GM13976 (cell line): ENCODE results near the gene PES1.

Experiments
- DNase-seq: peaks from one replicate; pipeline ENCODE4 v3.0.0; 2012; ENCODE audit warnings: low spot score
- in situ Hi-C: fragments of 300-500 bp; cut with MboI; formaldehyde crosslinking; loops from one replicate; pipeline ENCODE4 v1.12.0; 2022; ENCODE audit warnings: low sequenced_read_pairs, mixed read lengths, inconsistent platforms; ENCODE audit not compliant: unreplicated experiment
- TF ChIP-seq, protein P1 (sequence below): IDR thresholded peaks from 2 replicates; pipeline ENCODE4 v1.5.1; 2012; ENCODE audit warnings: borderline replicate concordance, mild to moderate bottlenecking; ENCODE audit not compliant: insufficient read depth; ENCODE audit errors: extremely low read depth, missing control alignments, control extremely low read depth

The PES1 gene

DNA sequence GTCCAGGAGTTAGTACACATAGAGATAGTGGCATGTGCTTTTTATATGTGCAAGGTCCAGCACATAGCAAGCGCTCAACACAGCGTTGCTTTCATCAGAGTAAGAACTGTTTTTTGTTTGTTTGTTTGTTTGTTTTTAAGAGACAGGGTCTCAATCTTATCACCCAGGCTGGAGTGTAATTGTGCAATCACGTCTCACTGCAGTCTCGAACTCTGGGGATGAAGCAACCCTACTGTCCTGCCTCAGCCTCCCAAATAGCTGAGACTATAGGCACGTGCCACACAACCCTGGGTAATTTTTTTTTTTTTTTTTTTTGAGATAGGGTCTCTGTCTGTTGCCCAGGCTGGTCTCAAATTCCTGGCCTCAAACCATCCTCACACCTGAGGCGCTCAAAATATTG lies 26.1 kb upstream of the PES1 start:
- DNase-seq = no peak
- in situ Hi-C loops = no loop called here
- TF ChIP-seq, protein P1, sequence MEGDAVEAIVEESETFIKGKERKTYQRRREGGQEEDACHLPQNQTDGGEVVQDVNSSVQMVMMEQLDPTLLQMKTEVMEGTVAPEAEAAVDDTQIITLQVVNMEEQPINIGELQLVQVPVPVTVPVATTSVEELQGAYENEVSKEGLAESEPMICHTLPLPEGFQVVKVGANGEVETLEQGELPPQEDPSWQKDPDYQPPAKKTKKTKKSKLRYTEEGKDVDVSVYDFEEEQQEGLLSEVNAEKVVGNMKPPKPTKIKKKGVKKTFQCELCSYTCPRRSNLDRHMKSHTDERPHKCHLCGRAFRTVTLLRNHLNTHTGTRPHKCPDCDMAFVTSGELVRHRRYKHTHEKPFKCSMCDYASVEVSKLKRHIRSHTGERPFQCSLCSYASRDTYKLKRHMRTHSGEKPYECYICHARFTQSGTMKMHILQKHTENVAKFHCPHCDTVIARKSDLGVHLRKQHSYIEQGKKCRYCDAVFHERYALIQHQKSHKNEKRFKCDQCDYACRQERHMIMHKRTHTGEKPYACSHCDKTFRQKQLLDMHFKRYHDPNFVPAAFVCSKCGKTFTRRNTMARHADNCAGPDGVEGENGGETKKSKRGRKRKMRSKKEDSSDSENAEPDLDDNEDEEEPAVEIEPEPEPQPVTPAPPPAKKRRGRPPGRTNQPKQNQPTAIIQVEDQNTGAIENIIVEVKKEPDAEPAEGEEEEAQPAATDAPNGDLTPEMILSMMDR = no peak

DNA sequence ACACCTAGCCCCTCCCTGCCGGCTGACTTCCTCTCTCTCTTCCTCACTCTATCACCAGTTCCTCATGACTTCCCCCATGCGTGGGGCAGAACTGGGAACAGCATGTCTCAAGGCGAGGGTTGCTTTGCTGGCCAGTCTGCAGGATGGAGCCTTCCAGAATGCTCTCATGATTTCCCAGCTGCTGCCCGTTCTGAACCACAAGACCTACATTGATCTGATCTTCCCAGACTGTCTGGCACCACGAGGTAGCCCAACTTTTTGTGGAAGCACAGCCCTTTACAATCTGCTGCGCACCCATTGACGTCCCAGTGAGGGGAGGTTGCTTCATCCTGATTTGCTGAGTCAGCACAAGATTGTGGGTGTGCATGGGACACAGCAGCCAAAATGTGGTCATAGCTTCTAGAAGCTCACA lies 23.8 kb upstream of the PES1 start:
- no peak for DNase-seq
- TF ChIP-seq, protein P1 = no peak
- in situ Hi-C loops = no loop called here

GRCh38 chr22:30614879-30615278 lies 23.2 kb upstream of the PES1 start:
- in situ Hi-C loops = no loop called here

DNA sequence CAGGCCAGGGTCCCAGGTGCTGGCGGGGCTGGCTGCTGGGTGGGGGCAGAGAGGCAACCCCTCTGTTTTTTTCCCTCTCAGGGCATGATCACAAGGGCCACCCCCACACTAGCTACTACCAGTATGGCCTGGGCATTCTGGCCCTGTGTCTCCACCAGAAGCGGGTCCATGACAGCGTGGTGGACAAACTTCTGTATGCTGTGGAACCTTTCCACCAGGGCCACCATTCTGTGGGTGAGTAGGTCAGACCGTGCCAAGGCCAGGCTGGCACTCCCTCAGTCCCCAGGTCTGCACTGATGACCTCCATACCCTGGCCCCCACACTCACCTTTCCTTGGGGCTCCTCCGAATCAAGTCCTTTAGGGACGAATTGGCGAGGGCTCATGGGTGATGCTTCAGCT lies 22.6 kb upstream of the PES1 start:
- TF ChIP-seq, protein P1 = no peak
- in situ Hi-C loops = no loop called here
- no peak for DNase-seq

More at GRCh38 chr22:30614879-30615278, 23.2 kb upstream of the PES1 start:
- TF ChIP-seq, protein P1 = no peak
- no peak for DNase-seq

DNA sequence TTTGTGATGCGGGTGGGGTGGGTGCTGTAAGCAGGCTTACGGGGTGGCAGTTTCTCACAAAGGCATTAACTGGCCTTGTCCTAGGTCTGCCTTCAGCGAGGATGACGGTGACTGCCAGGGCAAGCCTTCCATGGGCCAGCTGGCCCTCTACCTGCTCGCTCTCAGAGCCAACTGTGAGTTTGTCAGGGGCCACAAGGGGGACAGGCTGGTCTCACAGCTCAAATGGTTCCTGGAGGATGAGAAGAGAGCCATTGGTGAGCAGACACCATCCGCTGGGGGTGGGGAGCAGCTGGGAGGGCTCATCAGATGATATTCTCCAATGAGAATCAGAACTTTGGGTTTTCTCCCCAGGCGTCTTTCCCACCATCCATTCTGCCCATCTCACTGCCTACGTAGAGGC lies 21.1 kb upstream of the PES1 start:
- TF ChIP-seq, protein P1 = no peak
- no peak for DNase-seq
- in situ Hi-C loops = no loop called here

DNA sequence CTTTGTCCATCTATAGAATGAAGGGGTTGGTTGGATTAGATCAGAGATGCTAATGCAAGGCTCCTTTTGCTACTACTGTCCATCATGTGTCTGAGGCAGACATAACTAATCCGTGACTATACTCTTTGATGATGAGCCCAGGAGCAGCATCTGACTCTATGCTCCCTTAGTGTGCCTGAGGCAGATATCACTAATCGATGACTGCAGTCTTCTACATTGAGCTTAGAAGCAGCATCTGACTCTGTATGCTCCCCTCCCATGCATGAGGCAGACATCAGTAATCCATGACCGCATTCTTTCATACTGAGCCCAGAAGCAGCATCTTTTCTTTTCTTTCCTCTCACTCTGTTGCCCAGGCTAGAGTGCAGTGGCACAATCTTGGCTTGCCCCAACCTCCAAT lies 19.5 kb upstream of the PES1 start:
- in situ Hi-C loops = no loop called here
- TF ChIP-seq, protein P1 = no peak

GRCh38 chr22:30610299-30610698 lies 18.6 kb upstream of the PES1 start:
- in situ Hi-C loops = no loop called here
- TF ChIP-seq, protein P1 = no peak
- no peak for DNase-seq

More for the DNA sequence above, 19.5 kb upstream of the PES1 start:
- DNase-seq = no peak
